ENCODE results near the gene CYP1B1. TPM values are rescaled to one million over a fixed set of nuclear protein-coding genes. Genes with fewer than 3 reads are reported as not detected.
A peak's percentile ranks its signal among the peaks of the same experiment; 100 is the strongest.
"Not testable (repeated sequence)": the region's sequence is repeated elsewhere in the genome, so short reads cannot be mapped to it uniquely, and the experiment has no call there.

Gene CYP1B1
- polyA plus RNA-seq, 1 donor: 3.0 TPM

DNA sequence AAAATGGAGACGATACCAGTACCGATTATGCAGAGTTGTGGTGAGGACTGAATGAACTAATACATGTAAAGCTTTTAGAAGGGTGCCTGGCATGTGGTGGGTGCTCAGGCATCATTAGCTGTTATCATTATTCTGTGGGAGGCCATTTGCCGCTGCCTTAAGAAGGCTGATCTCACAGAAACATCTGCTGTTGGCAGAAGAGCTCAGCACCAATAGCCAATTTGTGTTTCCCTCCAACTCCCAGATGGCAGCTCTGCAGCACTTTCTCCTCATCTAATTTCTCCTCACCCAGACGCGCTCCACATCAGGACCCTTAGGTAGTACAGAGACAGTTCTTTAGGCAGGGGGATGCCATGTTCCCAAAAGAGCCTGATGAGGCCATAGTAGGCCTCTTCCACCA is 15.8 kb upstream of the CYP1B1 start:
- Histone ChIP-seq H3K4me3 (ENCODE audit: low read length) (no peak overlapping the region), H3K27ac (ENCODE audit: low read length) (no peak overlapping the region), H3K9me3 (ENCODE audit: control insufficient read depth, low read depth, low read length) (no peaks in the 10 kb centered on the region), H3K4me1 (ENCODE audit: control insufficient read depth, insufficient read depth, low read length) (peaks cover 13% of the 10 kb centered on the region), H3K36me3 (ENCODE audit: control insufficient read depth, insufficient read depth, low read length) (no peaks in the 10 kb centered on the region), H3K27me3 (ENCODE audit: control insufficient read depth, insufficient read depth, low read length) (no peaks in the 10 kb centered on the region)
- DNase-seq: no peak
- no CpG with 5 or more reads among the region's 5 CpGs for WGBS (ENCODE audit: insufficient coverage, low lambda C conversion rate)

DNA sequence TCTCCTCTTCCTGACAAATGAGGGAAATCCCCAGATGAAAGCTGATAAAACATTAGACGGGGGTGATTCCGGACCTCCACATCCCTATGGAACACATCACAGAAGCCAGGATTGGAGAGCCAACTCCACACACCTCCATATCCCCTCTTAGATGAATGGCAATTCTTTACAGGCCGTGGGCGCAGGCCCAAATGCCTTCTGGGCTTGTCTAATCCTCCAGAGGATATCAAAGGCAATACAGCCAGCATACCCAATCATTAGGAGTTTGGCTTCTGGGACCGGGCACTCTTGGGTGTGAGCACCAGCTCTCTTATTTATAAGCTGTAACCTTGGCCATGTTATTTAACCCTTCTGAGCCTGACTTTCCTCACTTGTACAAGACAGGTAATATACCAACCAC is 15.0 kb upstream of the CYP1B1 start:
- H3K27me3 ChIP-seq (ENCODE audit: control insufficient read depth, insufficient read depth, low read length): no peaks in the 10 kb centered on the region
- no peaks in the 10 kb centered on the region for H3K9me3 ChIP-seq (ENCODE audit: control insufficient read depth, low read depth, low read length)
- H3K27ac ChIP-seq (ENCODE audit: low read length): no peak overlapping the region
- H3K4me1 ChIP-seq (ENCODE audit: control insufficient read depth, insufficient read depth, low read length): peaks cover 11% of the 10 kb centered on the region
- DNase-seq: no peak
- whole genome bisulfite sequencing (ENCODE audit: insufficient coverage, low lambda C conversion rate): no CpG with 5 or more reads among the region's 5 CpGs
- H3K36me3 ChIP-seq (ENCODE audit: control insufficient read depth, insufficient read depth, low read length): no peaks in the 10 kb centered on the region
- no peak overlapping the region for H3K4me3 ChIP-seq (ENCODE audit: low read length)

DNA sequence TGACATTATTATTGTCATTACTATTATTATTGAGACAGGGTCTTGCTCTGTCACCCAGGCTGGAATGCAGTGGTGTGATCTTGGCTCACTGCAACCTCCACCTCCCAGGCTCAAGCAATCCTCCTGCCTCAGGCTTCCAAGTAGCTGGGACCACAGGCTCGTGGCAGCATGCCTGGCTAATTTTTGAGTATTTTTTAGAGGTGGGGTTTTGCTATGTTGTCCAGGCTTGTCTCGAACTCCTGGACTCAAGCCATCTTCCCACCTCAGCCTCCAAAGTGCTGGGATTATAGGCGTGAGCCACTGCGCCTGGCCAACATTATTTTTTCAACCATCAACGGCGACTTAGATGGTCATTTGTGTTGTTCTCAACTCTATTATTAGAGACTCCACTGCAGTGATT is 14.3 kb upstream of the CYP1B1 start:
- no CpG with 5 or more reads among the region's 6 CpGs for WGBS (ENCODE audit: insufficient coverage, low lambda C conversion rate)
- H3K4me1 ChIP-seq (ENCODE audit: control insufficient read depth, insufficient read depth, low read length); H3K27ac ChIP-seq (ENCODE audit: low read length); DNase-seq; H3K4me3 ChIP-seq (ENCODE audit: low read length); H3K36me3 ChIP-seq (ENCODE audit: control insufficient read depth, insufficient read depth, low read length); H3K27me3 ChIP-seq (ENCODE audit: control insufficient read depth, insufficient read depth, low read length); H3K9me3 ChIP-seq (ENCODE audit: control insufficient read depth, low read depth, low read length): not testable (repeated sequence)

DNA sequence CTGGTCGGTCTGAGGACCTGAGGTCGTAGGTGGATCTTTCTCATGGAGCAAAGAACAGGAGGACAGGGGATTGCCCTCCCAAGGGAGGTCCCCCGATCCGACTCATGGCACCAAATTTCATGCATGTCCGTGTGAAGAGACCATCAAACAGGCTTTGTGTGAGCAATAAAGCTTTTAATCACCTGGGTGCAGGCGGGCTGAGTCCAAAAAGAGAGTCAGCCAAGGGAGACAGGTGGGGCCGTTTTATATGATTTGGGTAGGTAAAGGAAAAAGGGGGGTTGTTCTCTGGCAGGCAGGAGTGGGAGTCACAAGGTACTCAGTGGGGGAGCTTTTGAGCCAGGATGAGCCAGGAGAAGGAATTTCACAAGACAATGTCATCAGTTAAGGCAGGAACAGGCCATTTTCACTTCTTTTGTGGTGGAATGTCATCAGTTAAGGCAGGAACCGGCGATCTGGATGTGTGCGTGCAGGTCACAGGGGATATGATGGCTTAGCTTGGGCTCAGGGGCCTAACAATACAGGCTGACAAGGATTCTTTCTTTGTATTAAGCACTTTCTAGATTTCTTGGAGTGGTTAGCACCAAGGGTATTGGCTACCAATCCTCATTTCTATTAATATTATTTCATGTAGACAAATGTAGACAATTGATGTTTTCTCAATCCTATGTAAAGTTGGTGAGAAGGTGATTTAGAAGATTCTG is 10.2 kb upstream of the CYP1B1 start:
- H3K36me3 ChIP-seq (ENCODE audit: control insufficient read depth, insufficient read depth, low read length); DNase-seq; H3K4me3 ChIP-seq (ENCODE audit: low read length); H3K4me1 ChIP-seq (ENCODE audit: control insufficient read depth, insufficient read depth, low read length); H3K27me3 ChIP-seq (ENCODE audit: control insufficient read depth, insufficient read depth, low read length); H3K27ac ChIP-seq (ENCODE audit: low read length); H3K9me3 ChIP-seq (ENCODE audit: control insufficient read depth, low read depth, low read length): not testable (repeated sequence)
- WGBS (ENCODE audit: insufficient coverage, low lambda C conversion rate): no CpG with 5 or more reads among the region's 10 CpGs

DNA sequence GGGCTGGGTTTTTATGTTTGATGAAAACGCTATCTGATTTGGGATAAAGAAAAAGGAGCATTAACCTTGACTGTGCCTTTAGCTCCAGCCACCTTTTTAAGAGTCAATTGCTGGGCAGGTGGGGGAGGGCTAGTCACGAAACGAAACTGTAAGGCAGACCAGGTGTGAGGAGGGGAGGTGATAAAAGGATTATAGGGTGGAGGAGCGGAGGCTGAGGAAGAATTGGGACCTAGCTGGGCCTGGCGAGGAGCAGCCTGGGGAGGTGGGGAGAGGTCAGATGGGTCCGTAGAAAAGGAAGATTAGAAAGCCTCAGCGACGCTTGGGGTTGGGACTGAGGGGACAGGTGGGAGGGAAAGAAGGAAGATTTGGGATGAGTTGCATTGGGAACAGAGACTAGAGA is 8.6 kb upstream of the CYP1B1 start:
- 8% methylated on average over 2 of the region's 8 CpGs for WGBS (ENCODE audit: insufficient coverage, low lambda C conversion rate)
- not testable (repeated sequence) for DNase-seq; H3K9me3 ChIP-seq (ENCODE audit: control insufficient read depth, low read depth, low read length); H3K4me3 ChIP-seq (ENCODE audit: low read length); H3K4me1 ChIP-seq (ENCODE audit: control insufficient read depth, insufficient read depth, low read length); H3K36me3 ChIP-seq (ENCODE audit: control insufficient read depth, insufficient read depth, low read length); H3K27ac ChIP-seq (ENCODE audit: low read length); H3K27me3 ChIP-seq (ENCODE audit: control insufficient read depth, insufficient read depth, low read length)

DNA sequence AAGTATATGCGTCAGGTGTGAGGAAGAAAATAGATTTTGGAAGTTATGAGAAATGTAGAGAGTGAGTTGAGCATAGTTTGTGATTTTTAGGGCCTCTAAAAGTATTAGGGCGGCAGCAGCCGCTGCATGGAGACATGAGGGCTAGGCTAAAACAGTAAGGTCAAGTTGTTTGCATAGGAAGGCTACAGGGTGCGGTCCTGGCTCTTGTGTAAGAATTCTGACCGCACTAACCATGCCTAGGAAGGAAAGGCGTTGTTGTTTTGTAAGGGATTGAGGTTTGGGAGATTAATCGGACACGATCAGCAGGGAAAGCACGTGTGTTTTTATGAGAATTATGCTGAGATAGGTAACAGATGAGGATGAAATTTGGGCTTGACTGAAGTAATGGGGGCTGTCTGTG is 6.8 kb upstream of the CYP1B1 start:
- not testable (repeated sequence) for H3K4me3 ChIP-seq (ENCODE audit: low read length); H3K27ac ChIP-seq (ENCODE audit: low read length); DNase-seq; H3K36me3 ChIP-seq (ENCODE audit: control insufficient read depth, insufficient read depth, low read length); H3K9me3 ChIP-seq (ENCODE audit: control insufficient read depth, low read depth, low read length); H3K27me3 ChIP-seq (ENCODE audit: control insufficient read depth, insufficient read depth, low read length); H3K4me1 ChIP-seq (ENCODE audit: control insufficient read depth, insufficient read depth, low read length)
- WGBS (ENCODE audit: insufficient coverage, low lambda C conversion rate): no CpG with 5 or more reads among the region's 9 CpGs

DNA sequence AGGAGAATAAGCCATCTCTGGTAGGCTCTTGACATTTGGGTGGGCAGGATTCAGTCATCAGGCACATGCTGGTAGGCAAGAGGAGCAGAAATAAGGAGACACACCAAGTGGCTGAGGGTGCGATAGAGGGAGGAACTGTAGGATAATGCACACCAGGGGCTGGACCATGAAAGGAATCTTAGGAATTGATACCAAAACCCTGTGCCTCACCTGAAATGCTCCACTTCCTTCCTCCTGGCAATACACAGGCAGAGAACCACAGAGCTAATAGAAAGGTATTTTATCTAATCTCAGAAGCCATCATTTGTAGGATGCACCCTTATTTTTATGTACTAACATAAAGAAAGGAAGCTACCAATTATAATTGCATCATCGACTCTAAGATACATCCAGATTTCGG is 4.4 kb upstream of the CYP1B1 start:
- H3K4me3 ChIP-seq (ENCODE audit: low read length): no peak overlapping the region
- no peak overlapping the region for H3K27ac ChIP-seq (ENCODE audit: low read length)
- H3K36me3 ChIP-seq (ENCODE audit: control insufficient read depth, insufficient read depth, low read length): no peaks in the 10 kb centered on the region
- WGBS (ENCODE audit: insufficient coverage, low lambda C conversion rate): 90% methylated on average over 2 of the region's 3 CpGs
- no peak for DNase-seq
- H3K4me1 ChIP-seq (ENCODE audit: control insufficient read depth, insufficient read depth, low read length): peaks cover 12% of the 10 kb centered on the region
- H3K27me3 ChIP-seq (ENCODE audit: control insufficient read depth, insufficient read depth, low read length): peaks cover 21% of the 10 kb centered on the region
- peaks cover 2% of the 10 kb centered on the region for H3K9me3 ChIP-seq (ENCODE audit: control insufficient read depth, low read depth, low read length)

DNA sequence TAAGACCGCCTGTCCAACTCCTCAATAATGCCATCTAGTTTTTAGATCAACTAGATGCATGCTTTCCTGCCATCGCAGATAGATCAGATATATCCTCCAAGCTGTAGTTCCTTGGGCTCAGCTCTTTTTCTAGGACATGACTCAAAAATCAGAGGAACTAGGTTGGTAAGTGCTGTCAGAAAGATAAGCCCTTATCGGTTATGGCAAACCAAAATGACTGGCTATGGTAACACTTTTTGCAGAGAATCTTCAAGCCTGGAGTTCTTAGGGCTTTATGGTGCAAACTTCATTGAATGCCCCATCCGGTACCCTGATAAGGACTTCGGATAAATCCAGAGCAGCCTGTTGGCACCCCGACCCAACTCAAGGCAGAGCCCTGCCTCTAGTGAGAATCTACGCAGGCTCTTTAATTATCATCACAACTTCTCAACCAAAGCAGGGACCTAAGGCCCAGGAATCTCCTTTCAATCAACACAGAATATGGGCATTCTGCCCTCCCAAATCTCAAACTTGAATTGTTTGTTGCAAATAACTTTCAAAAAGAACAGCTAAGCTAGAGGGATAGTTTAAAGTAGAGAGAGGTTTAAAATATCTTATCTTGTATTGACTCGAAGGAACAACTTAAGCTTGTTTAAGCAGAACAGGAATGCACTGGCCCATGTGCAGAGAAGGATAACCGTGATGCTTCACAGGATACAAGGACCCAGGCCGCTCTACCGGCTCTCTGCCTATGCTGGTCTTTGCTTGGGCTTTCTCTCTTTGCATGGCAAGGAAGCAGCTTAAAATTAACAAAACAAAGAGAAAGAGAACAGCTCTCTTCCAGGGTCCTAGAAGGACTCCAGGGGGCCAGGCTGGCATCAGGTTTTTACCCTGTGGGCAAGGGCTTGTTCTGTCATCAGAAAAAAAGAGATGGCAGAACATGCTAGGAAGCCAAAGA is 3.4 kb upstream of the CYP1B1 start:
- 100% methylated on average over 1 of the region's 11 CpGs for WGBS (ENCODE audit: insufficient coverage, low lambda C conversion rate)
- Histone ChIP-seq H3K9me3 (ENCODE audit: control insufficient read depth, low read depth, low read length) (peaks cover 8% of the 10 kb centered on the region), H3K4me3 (ENCODE audit: low read length) (no peak overlapping the region), H3K27me3 (ENCODE audit: control insufficient read depth, insufficient read depth, low read length) (peaks cover 31% of the 10 kb centered on the region), H3K36me3 (ENCODE audit: control insufficient read depth, insufficient read depth, low read length) (no peaks in the 10 kb centered on the region), H3K4me1 (ENCODE audit: control insufficient read depth, insufficient read depth, low read length) (peaks cover 15% of the 10 kb centered on the region), H3K27ac (ENCODE audit: low read length) (no peak overlapping the region)
- no peak for DNase-seq

DNA sequence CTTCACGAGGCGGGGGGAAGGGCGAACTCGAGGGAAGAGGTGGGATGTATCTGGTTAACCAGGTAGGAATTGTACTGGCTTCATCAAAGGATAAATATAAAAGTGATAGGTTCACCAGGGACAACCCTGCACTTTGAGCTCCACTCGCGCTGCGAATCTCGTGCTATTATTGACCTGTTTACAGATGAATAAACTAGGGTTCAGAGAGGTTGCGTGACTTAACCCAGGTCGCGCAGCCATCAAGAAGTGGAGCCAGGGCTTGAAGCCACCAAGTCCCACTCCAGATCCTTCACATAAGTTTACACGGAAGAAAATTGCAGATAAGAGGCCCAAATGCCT is 1.4 kb upstream of the CYP1B1 start:
- H3K27me3 ChIP-seq (ENCODE audit: control insufficient read depth, insufficient read depth, low read length): peaks cover 50% of the 10 kb centered on the region

DNA sequence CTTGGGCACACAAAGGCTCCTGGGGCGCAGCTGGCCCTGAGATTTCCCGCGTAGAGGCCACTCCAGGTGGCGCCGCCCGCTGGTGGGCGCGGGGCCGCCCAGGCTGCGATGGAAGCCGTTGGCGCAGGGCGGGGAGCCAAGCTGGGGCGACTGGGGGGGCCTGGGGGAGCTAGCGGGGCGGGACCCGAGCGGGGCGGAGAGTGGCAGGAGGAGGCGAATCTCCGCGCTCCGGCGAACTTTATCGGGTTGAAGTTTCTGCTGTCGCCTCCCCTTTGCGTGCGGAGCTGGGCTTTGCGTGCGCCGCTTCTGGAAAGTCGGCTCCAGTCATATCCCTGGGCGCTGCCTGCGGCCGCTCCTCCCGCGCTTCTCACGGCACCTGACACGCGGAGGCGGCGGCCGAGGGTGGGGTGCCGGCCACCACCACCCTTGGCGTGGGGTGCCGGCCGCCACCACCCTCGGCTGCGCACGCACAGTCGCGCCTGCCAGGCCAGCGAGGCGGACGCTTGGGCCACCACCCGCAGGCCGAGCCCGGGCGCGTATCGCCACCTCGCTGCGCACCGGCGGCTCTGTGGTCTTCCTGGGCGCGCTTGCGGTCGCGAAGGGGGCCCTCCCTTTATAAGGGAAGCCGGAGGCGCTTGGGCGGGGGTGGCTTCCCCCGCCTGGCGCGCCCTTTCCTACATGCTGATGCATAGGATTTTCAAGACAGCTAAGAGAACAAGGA is 919 bp upstream of the CYP1B1 start:
- H3K9me3 ChIP-seq (ENCODE audit: control insufficient read depth, low read depth, low read length): peaks cover 10% of the 10 kb centered on the region
- H3K27me3 ChIP-seq (ENCODE audit: control insufficient read depth, insufficient read depth, low read length): peaks cover 53% of the 10 kb centered on the region
- peak overlapping the region; percentile 46 for H3K4me3 ChIP-seq (ENCODE audit: low read length)
- no CpG with 5 or more reads among the region's 76 CpGs for WGBS (ENCODE audit: insufficient coverage, low lambda C conversion rate)
- peaks cover 15% of the 10 kb centered on the region for H3K4me1 ChIP-seq (ENCODE audit: control insufficient read depth, insufficient read depth, low read length)
- no peaks in the 10 kb centered on the region for H3K36me3 ChIP-seq (ENCODE audit: control insufficient read depth, insufficient read depth, low read length)
- H3K27ac ChIP-seq (ENCODE audit: low read length): no peak overlapping the region
- peak in 1 of 2 donors; percentile 65 for DNase-seq

More for the DNA sequence above, 1.4 kb upstream of the CYP1B1 start:
- Histone ChIP-seq H3K27ac (ENCODE audit: low read length) (no peak overlapping the region), H3K4me1 (ENCODE audit: control insufficient read depth, insufficient read depth, low read length) (peaks cover 15% of the 10 kb centered on the region), H3K9me3 (ENCODE audit: control insufficient read depth, low read depth, low read length) (peaks cover 10% of the 10 kb centered on the region), H3K4me3 (ENCODE audit: low read length) (peak overlapping the region; percentile 26), H3K36me3 (ENCODE audit: control insufficient read depth, insufficient read depth, low read length) (no peaks in the 10 kb centered on the region)
- DNase-seq: no peak
- 0% methylated on average over 4 of the region's 12 CpGs for WGBS (ENCODE audit: insufficient coverage, low lambda C conversion rate)

All from large intestine (tissue), 3 donors.